ENCODE data around the gene PDHB.

PDHB gene

GRCh38 chr3:58434990-58435389, 1.4 kb upstream of the PDHB start:
- DNase-seq: no peak

GRCh38 chr3:58434511-58434910, 879 bp upstream of the PDHB start:
- DNase-seq: no peak

GRCh38 chr3:58434168-58434504, 504 bp upstream of the PDHB start:
- no peak for DNase-seq

GRCh38 chr3:58432905-58433304, 727 bp downstream of the PDHB start:
- DNase-seq: no peak

GRCh38 chr3:58429657-58430056, 4.0 kb downstream of the PDHB start:
- no peak for DNase-seq

- DNase-seq: no peak
These were observed 5.8 kb downstream of the PDHB start for GRCh38 chr3:58427661-58428361.

GRCh38 chr3:58425782-58426181, 7.8 kb downstream of the PDHB start:
- DNase-seq: no peak

- no peak for DNase-seq
These were observed 9.0 kb downstream of the PDHB start for GRCh38 chr3:58424613-58425012.

- no peak for DNase-seq
These were observed 10.8 kb downstream of the PDHB start for GRCh38 chr3:58422756-58423325.

- no peak for DNase-seq
These were observed 12.6 kb downstream of the PDHB start for GRCh38 chr3:58421004-58421403.

- no peak for DNase-seq
These were observed 13.7 kb downstream of the PDHB start for GRCh38 chr3:58419780-58420507.

GRCh38 chr3:58418227-58418626, 15.4 kb downstream of the PDHB start:
- DNase-seq: no peak

GRCh38 chr3:58417075-58417474, 16.6 kb downstream of the PDHB start:
- no peak for DNase-seq

GRCh38 chr3:58416191-58416590, 17.4 kb downstream of the PDHB start:
- DNase-seq: no peak

GRCh38 chr3:58414538-58415197, 19.0 kb downstream of the PDHB start:
- peak; percentile 3 to 39 for DNase-seq

- no peak for DNase-seq
These were observed 21.5 kb downstream of the PDHB start for GRCh38 chr3:58411851-58412830.

GRCh38 chr3:58411036-58411435, 22.6 kb downstream of the PDHB start:
- DNase-seq: no peak

GRCh38 chr3:58409663-58410062, 24.0 kb downstream of the PDHB start:
- no peak for DNase-seq

- no peak for DNase-seq
These were observed 24.7 kb downstream of the PDHB start for GRCh38 chr3:58408906-58409305.

- no peak for DNase-seq
These were observed 29.2 kb downstream of the PDHB start for GRCh38 chr3:58404396-58404795.

- DNase-seq: no peak
These were observed 30.0 kb downstream of the PDHB start for GRCh38 chr3:58403513-58404109.

GRCh38 chr3:58398669-58399333, 34.8 kb downstream of the PDHB start:
- no peak for DNase-seq
